Measurements from ENCODE around the gene NAA38. TPM values are rescaled to one million over a fixed set of nuclear protein-coding genes. Genes with fewer than 3 reads are reported as not detected.

Gene NAA38
- total RNA-seq, 1 experiment from 2014 or later: 46.3 TPM

- TF ChIP-seq ARID4B (CRISPR knock-in tag; IDR thresholded peaks at IDR 0.05; ENCODE audit: borderline replicate concordance): peak; percentile 26; the same call in 1 of the 2 replicates
- no peak for TF ChIP-seq NFATC4 (CRISPR knock-in tag; IDR thresholded peaks at IDR 0.05)
- no peak for TF ChIP-seq E2F1 (CRISPR knock-in tag; IDR thresholded peaks at IDR 0.05)
- no peak for TF ChIP-seq ZNF232 (CRISPR knock-in tag; IDR thresholded peaks at IDR 0.05)
- TF ChIP-seq, protein P1, sequence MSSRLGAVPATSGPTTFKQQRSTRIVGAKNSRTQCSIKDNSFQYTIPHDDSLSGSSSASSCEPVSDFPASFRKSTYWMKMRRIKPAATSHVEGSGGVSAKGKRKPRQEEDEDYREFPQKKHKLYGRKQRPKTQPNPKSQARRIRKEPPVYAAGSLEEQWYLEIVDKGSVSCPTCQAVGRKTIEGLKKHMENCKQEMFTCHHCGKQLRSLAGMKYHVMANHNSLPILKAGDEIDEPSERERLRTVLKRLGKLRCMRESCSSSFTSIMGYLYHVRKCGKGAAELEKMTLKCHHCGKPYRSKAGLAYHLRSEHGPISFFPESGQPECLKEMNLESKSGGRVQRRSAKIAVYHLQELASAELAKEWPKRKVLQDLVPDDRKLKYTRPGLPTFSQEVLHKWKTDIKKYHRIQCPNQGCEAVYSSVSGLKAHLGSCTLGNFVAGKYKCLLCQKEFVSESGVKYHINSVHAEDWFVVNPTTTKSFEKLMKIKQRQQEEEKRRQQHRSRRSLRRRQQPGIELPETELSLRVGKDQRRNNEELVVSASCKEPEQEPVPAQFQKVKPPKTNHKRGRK (CRISPR knock-in tag; IDR thresholded peaks at IDR 0.05; ENCODE audit: borderline replicate concordance): no peak
- TF ChIP-seq ZBTB21 (CRISPR knock-in tag; IDR thresholded peaks at IDR 0.05; ENCODE audit: borderline replicate concordance): no peak
- no peak for TF ChIP-seq SOX15 (CRISPR knock-in tag; IDR thresholded peaks at IDR 0.05)
Observed at GRCh38 chr17:7886227-7887037, 29.1 kb upstream of the NAA38 start (continued).

- peak; percentile 11; the same call in 1 of the 2 replicates for ATAC-seq
- no peaks in the 10 kb centered on the region for H3K36me3 Mint-ChIP-seq
- no peak overlapping the region; the same call in none of the 2 replicates for H3K4me3 Mint-ChIP-seq
- H3K4me1 Mint-ChIP-seq: peaks cover 10% of the 10 kb centered on the region
- DNase-seq (ENCODE audit: low spot score): peak; percentile 53
- peak overlapping the region; percentile 81 for H3K27ac Mint-ChIP-seq
- POLR2A ChIA-PET: interaction anchor here (1.1 kb wide), 1 partner anchor 29 kb away, joined by 4 read pairs; the partner anchor contains the start of gene NAA38
- H3K9me3 Mint-ChIP-seq: no peaks in the 10 kb centered on the region
- CTCF ChIA-PET: interaction anchor here (0.7 to 1.3 kb wide), 5 partner anchors 30 to 175 kb away, joined by 3 to 5 read pairs (median 4); partner anchors contain the start of gene RNF227
- no peaks in the 10 kb centered on the region; the same call in 1 of the 2 replicates for H3K27me3 Mint-ChIP-seq (ENCODE audit: low read depth)
- TF ChIP-seq ETV6 (CRISPR knock-in tag; IDR thresholded peaks at IDR 0.05) (no peak), NFE2L1 (CRISPR knock-in tag; IDR thresholded peaks at IDR 0.05) (0 out of 2 replicates have a peak, but pooled peaks have one; percentile 24), PRRX2 (CRISPR knock-in tag; IDR thresholded peaks at IDR 0.05) (no peak), CTCF (IDR thresholded peaks at IDR 0.05) (no peak), RELA (CRISPR knock-in tag; IDR thresholded peaks at IDR 0.05; ENCODE audit: borderline replicate concordance) (no peak), NR3C1 (CRISPR knock-in tag; conservative IDR thresholded peaks at IDR 0.05; ENCODE audit: low read depth) (no peak), IRF2 (CRISPR knock-in tag; IDR thresholded peaks at IDR 0.05; ENCODE audit: borderline replicate concordance, low read depth) (no peak), FOXP1 (CRISPR knock-in tag; IDR thresholded peaks at IDR 0.05; ENCODE audit: borderline replicate concordance) (0 out of 2 replicates have a peak, but pooled peaks have one; percentile 44), ZNF423 (CRISPR knock-in tag; IDR thresholded peaks at IDR 0.05) (no peak)
- TF ChIP-seq, protein P2, sequence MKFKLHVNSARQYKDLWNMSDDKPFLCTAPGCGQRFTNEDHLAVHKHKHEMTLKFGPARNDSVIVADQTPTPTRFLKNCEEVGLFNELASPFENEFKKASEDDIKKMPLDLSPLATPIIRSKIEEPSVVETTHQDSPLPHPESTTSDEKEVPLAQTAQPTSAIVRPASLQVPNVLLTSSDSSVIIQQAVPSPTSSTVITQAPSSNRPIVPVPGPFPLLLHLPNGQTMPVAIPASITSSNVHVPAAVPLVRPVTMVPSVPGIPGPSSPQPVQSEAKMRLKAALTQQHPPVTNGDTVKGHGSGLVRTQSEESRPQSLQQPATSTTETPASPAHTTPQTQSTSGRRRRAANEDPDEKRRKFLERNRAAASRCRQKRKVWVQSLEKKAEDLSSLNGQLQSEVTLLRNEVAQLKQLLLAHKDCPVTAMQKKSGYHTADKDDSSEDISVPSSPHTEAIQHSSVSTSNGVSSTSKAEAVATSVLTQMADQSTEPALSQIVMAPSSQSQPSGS (CRISPR knock-in tag; IDR thresholded peaks at IDR 0.05; ENCODE audit: borderline replicate concordance, low read depth): no peak
- TF ChIP-seq, protein P3, sequence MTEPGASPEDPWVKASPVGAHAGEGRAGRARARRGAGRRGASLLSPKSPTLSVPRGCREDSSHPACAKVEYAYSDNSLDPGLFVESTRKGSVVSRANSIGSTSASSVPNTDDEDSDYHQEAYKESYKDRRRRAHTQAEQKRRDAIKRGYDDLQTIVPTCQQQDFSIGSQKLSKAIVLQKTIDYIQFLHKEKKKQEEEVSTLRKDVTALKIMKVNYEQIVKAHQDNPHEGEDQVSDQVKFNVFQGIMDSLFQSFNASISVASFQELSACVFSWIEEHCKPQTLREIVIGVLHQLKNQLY (CRISPR knock-in tag; IDR thresholded peaks at IDR 0.05): no peak
- TF ChIP-seq, protein P4, sequence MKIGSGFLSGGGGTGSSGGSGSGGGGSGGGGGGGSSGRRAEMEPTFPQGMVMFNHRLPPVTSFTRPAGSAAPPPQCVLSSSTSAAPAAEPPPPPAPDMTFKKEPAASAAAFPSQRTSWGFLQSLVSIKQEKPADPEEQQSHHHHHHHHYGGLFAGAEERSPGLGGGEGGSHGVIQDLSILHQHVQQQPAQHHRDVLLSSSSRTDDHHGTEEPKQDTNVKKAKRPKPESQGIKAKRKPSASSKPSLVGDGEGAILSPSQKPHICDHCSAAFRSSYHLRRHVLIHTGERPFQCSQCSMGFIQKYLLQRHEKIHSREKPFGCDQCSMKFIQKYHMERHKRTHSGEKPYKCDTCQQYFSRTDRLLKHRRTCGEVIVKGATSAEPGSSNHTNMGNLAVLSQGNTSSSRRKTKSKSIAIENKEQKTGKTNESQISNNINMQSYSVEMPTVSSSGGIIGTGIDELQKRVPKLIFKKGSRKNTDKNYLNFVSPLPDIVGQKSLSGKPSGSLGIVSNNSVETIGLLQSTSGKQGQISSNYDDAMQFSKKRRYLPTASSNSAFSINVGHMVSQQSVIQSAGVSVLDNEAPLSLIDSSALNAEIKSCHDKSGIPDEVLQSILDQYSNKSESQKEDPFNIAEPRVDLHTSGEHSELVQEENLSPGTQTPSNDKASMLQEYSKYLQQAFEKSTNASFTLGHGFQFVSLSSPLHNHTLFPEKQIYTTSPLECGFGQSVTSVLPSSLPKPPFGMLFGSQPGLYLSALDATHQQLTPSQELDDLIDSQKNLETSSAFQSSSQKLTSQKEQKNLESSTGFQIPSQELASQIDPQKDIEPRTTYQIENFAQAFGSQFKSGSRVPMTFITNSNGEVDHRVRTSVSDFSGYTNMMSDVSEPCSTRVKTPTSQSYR (CRISPR knock-in tag; IDR thresholded peaks at IDR 0.05): peak; percentile 49; the same call in 1 of the 2 replicates
Observed at GRCh38 chr17:7885367-7886226, 28.2 kb upstream of the NAA38 start.

Data from WTC11 (cell line).